CD4-positive, alpha-beta memory T cell (primary cell): Measurements from ENCODE around the gene EEPD1. TPM values are rescaled to one million over a fixed set of nuclear protein-coding genes. Genes with fewer than 3 reads are reported as not detected.
"Not testable (repeated sequence)": the region's sequence is repeated elsewhere in the genome, so short reads cannot be mapped to it uniquely, and the experiment has no call there.

Experiments
- CTCF ChIA-PET: fragments of 350-600 bp; sonication (Branson Sonifier 250); formaldehyde crosslinking; loops from one replicate; lab custom pipeline; 2021; ENCODE audit warnings: inconsistent platforms; ENCODE audit not compliant: partially characterized antibody; lab: Charles Lee
- POLR2A ChIA-PET: fragments of 350-600 bp; sonication (Branson Sonifier 250); formaldehyde crosslinking; loops from one replicate; lab custom pipeline; 2021; ENCODE audit not compliant: partially characterized antibody; lab: Charles Lee
- DNase-seq, 5 donors: peaks; one replicate each; pipeline versions ENCODE4 v3.0.0 to v3.0.0-alpha.2; 2020 to 2022; ENCODE audit warnings: mixed read lengths in 1 of 5
- H3K27ac ChIP-seq: one replicate; pipeline ENCODE4 v1.7.0; 2013; ENCODE audit warnings: low read depth, low read length
- H3K27me3 ChIP-seq: 2 replicates; pipeline ENCODE4 v1.7.0; 2013; ENCODE audit warnings: mild to moderate bottlenecking, low read length, moderate library complexity; ENCODE audit not compliant: insufficient read depth
- H3K36me3 ChIP-seq: 2 replicates; pipeline ENCODE4 v1.7.0; 2013; ENCODE audit warnings: mild to moderate bottlenecking, low read length, moderate library complexity; ENCODE audit not compliant: insufficient read depth
- H3K4me1 ChIP-seq: 2 replicates; pipeline ENCODE4 v1.7.0; 2013; ENCODE audit warnings: mild to moderate bottlenecking, low read length, moderate library complexity; ENCODE audit not compliant: insufficient read depth
- H3K4me3 ChIP-seq, 2 donors: one replicate each; pipeline ENCODE4 v1.7.0; 2013; ENCODE audit warnings: low read length in 2 of 2, mild to moderate bottlenecking in 1 of 2
- H3K9me3 ChIP-seq, 2 donors: one replicate each; pipeline ENCODE4 v1.7.0; 2013; ENCODE audit warnings: low read length in 2 of 2, control low read depth in 1 of 2; ENCODE audit not compliant: control insufficient read depth in 1 of 2
- H3K27ac Mint-ChIP-seq, 7 donors: one replicate each; pipeline ENCODE4 v1.8.0; 2020 to 2021; ENCODE audit warnings: mixed read lengths in 7 of 7, mild to moderate bottlenecking in 6 of 7, inconsistent platforms in 3 of 7, moderate library complexity in 3 of 7
- H3K27me3 Mint-ChIP-seq, 2 donors: one replicate each; pipeline ENCODE4 v1.8.0; 2020 to 2021; ENCODE audit warnings: mixed read lengths in 2 of 2
- H3K36me3 Mint-ChIP-seq, 2 donors: one replicate each; pipeline ENCODE4 v1.8.0; 2020 to 2021; ENCODE audit warnings: mixed read lengths in 2 of 2, inconsistent platforms in 1 of 2, mild to moderate bottlenecking in 1 of 2
- H3K4me1 Mint-ChIP-seq, 4 donors: one replicate each; pipeline ENCODE4 v1.8.0; 2020 to 2021; ENCODE audit warnings: mixed read lengths in 4 of 4, mild to moderate bottlenecking in 1 of 4
- H3K4me3 Mint-ChIP-seq, 8 donors: one replicate each; pipeline ENCODE4 v1.8.0; 2020 to 2021; ENCODE audit warnings: mixed read lengths in 8 of 8, mild to moderate bottlenecking in 7 of 8, moderate library complexity in 6 of 8, inconsistent platforms in 3 of 8
- H3K9me3 Mint-ChIP-seq, 8 donors: one replicate each; pipeline ENCODE4 v1.8.0; 2020 to 2021; ENCODE audit warnings: mixed read lengths in 8 of 8, mild to moderate bottlenecking in 5 of 8, inconsistent platforms in 3 of 8, moderate library complexity in 1 of 8
- intact Hi-C: fragments of 100-400 bp; cut with micrococcal nuclease; formaldehyde crosslinking; loops from one replicate; pipeline ENCODE4 v1.15.1; 2023
- polyA plus RNA-seq, 2 donors: library from polyadenylated mRNA; unstranded; fragments of 300-500 nt; fragmentation: Illumina TruSeq; gene quantifications; one replicate each; pipeline ENCODE4 v1.2.3, GENCODE V29; 2021
- total RNA-seq, 2 experiments: library from RNA; stranded (reverse); gene quantifications; one replicate each; pipeline ENCODE4 v1.2.3, GENCODE V29; 2021

The EEPD1 gene
- total and polyA plus RNA-seq, 4 experiments from 2014 or later: 6.3 to 63.0 (median 25.2) TPM

- H3K27me3 ChIP-seq: no peaks in the 10 kb centered on the region
- intact Hi-C loops: no loop called here
- Mint-ChIP-seq H3K9me3 (peaks cover 2 to 32% (median 18%) of the 10 kb centered on the region in 8 donors), H3K36me3 (peaks cover 5 to 8% of the 10 kb centered on the region in 2 donors), H3K27ac (peak overlapping the region in 1 of 7 donors; percentile 32), H3K27me3 (no peaks in the 10 kb centered on the region), H3K4me3 (peak overlapping the region in 1 of 8 donors; percentile 2), H3K4me1 (peaks cover 39 to 58% (median 46%) of the 10 kb centered on the region in 4 donors)
- no peaks in the 10 kb centered on the region for H3K9me3 ChIP-seq
- H3K36me3 ChIP-seq: no peaks in the 10 kb centered on the region
- H3K27ac ChIP-seq: no peak overlapping the region
- H3K4me3 ChIP-seq: no peak overlapping the region
- H3K4me1 ChIP-seq: peaks cover 51% of the 10 kb centered on the region
- DNase-seq: no peak
- ChIA-PET POLR2A (interaction anchor here (1.3 kb wide), 1 partner anchor 168 kb away, joined by 3 read pairs; no protein-coding TSS in a partner anchor), CTCF (interaction anchor here (1.7 kb wide), 1 partner anchor 169 kb away, joined by 5 read pairs; no protein-coding TSS in a partner anchor)
Measured at GRCh38 chr7:36119005-36119706, 33.9 kb upstream of the EEPD1 start.

DNA sequence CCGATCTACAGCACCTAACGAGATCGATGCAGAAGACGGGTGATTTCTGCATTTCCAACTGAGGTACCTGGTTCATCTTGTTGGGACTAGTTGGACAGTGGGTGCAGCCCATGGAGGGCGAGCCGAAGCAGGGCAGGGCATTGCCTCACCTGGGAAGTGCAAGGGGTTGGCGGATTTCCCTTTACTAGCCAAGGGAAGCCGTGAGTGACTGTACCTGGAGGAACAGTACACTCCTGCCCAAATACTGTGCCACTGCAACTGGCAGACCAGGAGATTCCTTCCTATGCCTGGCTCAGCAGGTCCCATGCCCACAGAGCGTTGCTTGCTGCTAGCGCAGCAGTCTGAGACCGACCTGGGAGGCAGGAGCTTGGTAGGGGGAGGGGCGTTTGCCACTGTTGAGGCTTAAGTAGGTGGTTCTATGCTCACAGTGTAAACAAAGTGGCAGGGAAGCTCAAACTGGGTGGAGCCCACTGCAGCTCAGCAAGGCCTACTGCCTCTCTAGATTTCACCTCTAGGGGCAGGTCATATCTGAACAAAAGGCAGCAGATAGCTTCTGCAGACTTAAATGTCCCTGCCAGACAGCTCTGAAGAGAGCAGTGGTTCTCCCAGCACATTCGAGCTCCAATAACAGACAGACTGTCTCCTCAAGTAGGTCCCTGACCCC is 32.9 kb upstream of the EEPD1 start:
- not testable (repeated sequence) for H3K36me3 Mint-ChIP-seq
- POLR2A ChIA-PET: interaction anchor here (0.6 to 1.3 kb wide), 2 partner anchors 166 to 167 kb away, joined by 3 read pairs; no protein-coding TSS in a partner anchor

GRCh38 chr7:36125630-36126029 is 27.4 kb upstream of the EEPD1 start:
- H3K9me3 ChIP-seq, H3K27me3 Mint-ChIP-seq, POLR2A ChIA-PET, H3K36me3 Mint-ChIP-seq, H3K4me1 ChIP-seq, H3K27ac ChIP-seq, intact Hi-C loops, H3K4me3 ChIP-seq, H3K27ac Mint-ChIP-seq, DNase-seq, H3K27me3 ChIP-seq, H3K4me3 Mint-ChIP-seq, H3K36me3 ChIP-seq: not testable (repeated sequence)
- CTCF ChIA-PET: interaction anchor here (0.9 to 1.1 kb wide), 2 partner anchors 9 to 194 kb away, joined by 3 to 4 read pairs; no protein-coding TSS in a partner anchor
- Mint-ChIP-seq H3K4me1 (peaks cover 7 to 15% (median 10%) of the 10 kb centered on the region in 4 donors), H3K9me3 (peaks cover 2 to 28% (median 18%) of the 10 kb centered on the region in 8 donors)

More for the DNA sequence above, 32.9 kb upstream of the EEPD1 start:
- H3K9me3 ChIP-seq, H3K27me3 Mint-ChIP-seq, intact Hi-C loops, H3K36me3 ChIP-seq, H3K27ac ChIP-seq, H3K4me3 ChIP-seq, H3K27me3 ChIP-seq: not testable (repeated sequence)
- DNase-seq: peak in 4 of 5 donors; percentile 25 to 54 (median 30)
- peak overlapping the region in 1 of 7 donors; percentile 48 for H3K27ac Mint-ChIP-seq
- H3K4me3 Mint-ChIP-seq: peak overlapping the region in 2 of 8 donors; percentile 14 to 58
- CTCF ChIA-PET: interaction anchor here (0.6 to 2.8 kb wide), 8 partner anchors 9 to 199 kb away, joined by 3 to 11 read pairs (median 4); no protein-coding TSS in a partner anchor
- H3K4me1 Mint-ChIP-seq: peaks cover 35 to 53% (median 43%) of the 10 kb centered on the region in 4 donors
- peaks cover 2 to 32% (median 20%) of the 10 kb centered on the region in 8 donors for H3K9me3 Mint-ChIP-seq
- H3K4me1 ChIP-seq: peaks cover 45% of the 10 kb centered on the region

DNA sequence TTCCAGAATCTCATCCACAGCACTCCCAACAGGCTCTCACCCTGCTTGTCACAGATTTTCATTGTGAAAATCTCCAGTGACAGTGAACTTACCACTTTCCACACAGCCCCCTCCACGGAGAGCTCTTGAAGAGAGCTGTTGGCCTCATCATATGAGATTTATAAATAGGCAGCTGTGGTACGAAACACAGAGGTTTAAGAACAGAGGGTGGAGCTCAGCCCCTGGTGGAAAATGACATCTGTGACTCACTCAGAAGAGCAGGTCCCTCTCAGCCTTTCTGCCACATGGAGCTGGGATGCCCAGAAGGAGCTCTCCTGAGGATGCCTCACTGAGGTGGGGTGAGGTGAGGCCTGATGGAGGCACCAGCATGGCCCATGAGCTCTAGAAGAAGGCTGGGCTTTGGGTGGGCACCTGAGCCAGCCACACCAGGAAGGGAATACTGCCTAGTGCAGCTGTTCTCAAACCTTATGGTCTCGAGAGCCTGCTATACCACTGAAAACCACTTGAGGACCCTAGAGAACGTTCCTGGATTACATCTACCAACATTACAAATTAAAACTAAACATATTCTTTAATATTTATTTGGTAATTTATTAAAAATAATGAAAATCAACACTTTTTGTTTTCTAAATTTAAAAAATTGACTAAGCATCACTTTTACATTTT is 25.8 kb upstream of the EEPD1 start:
- Histone ChIP-seq H3K4me3 (no peak overlapping the region), H3K27ac (no peak overlapping the region), H3K27me3 (no peaks in the 10 kb centered on the region), H3K9me3 (no peaks in the 10 kb centered on the region), H3K36me3 (no peaks in the 10 kb centered on the region), H3K4me1 (peaks cover 5% of the 10 kb centered on the region)
- Mint-ChIP-seq H3K4me1 (peaks cover 5 to 10% (median 6%) of the 10 kb centered on the region in 4 donors), H3K9me3 (peaks cover 0 to 13% (median 8%) of the 10 kb centered on the region in 8 donors), H3K4me3 (no peak overlapping the region), H3K27ac (no peak overlapping the region), H3K27me3 (no peaks in the 10 kb centered on the region), H3K36me3 (peaks cover 2 to 5% of the 10 kb centered on the region in 2 donors)
- ChIA-PET CTCF (interaction anchor here (0.7 to 1.7 kb wide), 5 partner anchors 10 to 166 kb away, joined by 3 to 10 read pairs (median 4); no protein-coding TSS in a partner anchor), POLR2A (interaction anchor here (1.2 kb wide), 1 partner anchor 12 kb away, joined by 4 read pairs; no protein-coding TSS in a partner anchor)
- no peak for DNase-seq
- intact Hi-C loops: no loop called here

DNA sequence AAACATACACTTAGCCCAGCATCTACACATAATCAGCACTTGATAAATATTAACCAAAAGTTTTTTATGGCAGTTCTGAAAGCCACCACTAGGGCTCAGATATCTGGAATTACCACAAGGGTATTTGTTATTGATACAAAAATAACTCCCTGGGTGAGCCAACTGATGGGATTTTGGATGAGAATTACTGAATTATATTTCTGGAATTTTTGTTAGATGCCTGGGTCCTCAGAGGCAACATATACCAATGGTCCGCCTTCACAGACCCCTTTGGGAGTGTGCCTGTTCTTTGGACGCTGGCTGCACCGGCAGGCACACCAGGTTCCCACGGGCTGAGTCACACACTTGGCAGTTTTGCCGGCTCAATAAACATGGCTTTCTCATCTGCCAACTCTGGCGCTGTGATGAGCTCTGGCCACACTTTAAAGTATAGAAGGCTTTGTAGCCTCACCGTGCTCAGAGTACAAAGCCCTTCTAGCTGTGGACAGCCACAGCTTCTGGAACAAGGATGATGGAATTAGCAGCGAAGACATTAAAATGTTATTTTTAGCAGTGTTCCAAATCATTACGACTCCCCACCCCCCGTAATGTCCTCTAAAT is 24.5 kb upstream of the EEPD1 start:
- no peaks in the 10 kb centered on the region for H3K27me3 Mint-ChIP-seq
- Histone ChIP-seq H3K27ac (no peak overlapping the region), H3K4me1 (peaks cover 5% of the 10 kb centered on the region), H3K27me3 (no peaks in the 10 kb centered on the region), H3K36me3 (no peaks in the 10 kb centered on the region), H3K4me3 (no peak overlapping the region), H3K9me3 (no peaks in the 10 kb centered on the region)
- no peak for DNase-seq
- H3K9me3 Mint-ChIP-seq: peaks cover 0 to 5% (median 3%) of the 10 kb centered on the region in 8 donors
- H3K4me3 Mint-ChIP-seq: no peak overlapping the region
- peak overlapping the region in 1 of 7 donors; percentile 11 for H3K27ac Mint-ChIP-seq
- H3K4me1 Mint-ChIP-seq: peaks cover 5 to 10% (median 6%) of the 10 kb centered on the region in 4 donors
- no peaks in the 10 kb centered on the region for H3K36me3 Mint-ChIP-seq
- ChIA-PET POLR2A (no interaction called here), CTCF (interaction anchor here (1.2 kb wide), 2 partner anchors 8 to 161 kb away, joined by 3 to 6 read pairs; no protein-coding TSS in a partner anchor)
- intact Hi-C loops: no loop called here

DNA sequence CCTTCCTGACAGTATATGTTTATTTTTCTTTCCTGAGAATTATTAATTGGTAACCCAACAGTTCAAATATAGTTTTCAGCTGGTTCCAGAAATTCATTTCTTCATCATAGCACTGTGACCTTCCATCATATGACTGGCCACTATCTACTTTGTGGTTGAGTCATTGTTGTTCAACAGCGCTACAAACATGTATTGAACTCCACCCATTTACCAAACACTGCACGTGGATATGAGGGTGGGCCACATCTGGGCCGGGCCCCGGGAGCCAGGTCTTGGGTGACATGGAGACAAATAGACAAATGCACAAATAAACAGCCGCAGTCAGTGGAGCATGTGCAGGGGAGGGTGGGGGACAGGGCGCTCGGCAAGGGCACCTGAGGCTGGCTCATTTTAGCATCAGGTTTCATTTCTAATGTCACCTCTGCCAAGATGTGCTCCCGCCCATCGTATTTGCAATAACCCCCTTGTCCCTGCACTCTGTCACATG is 24.0 kb upstream of the EEPD1 start:
- CTCF ChIA-PET: interaction anchor here (1.2 kb wide), 2 partner anchors 9 to 160 kb away, joined by 3 to 6 read pairs; no protein-coding TSS in a partner anchor

More for the DNA sequence above, 24.0 kb upstream of the EEPD1 start:
- no peaks in the 10 kb centered on the region for H3K36me3 ChIP-seq
- POLR2A ChIA-PET: no interaction called here
- Mint-ChIP-seq H3K4me3 (no peak overlapping the region), H3K27me3 (no peaks in the 10 kb centered on the region), H3K4me1 (peaks cover 5 to 10% (median 6%) of the 10 kb centered on the region in 4 donors), H3K27ac (no peak overlapping the region), H3K9me3 (peaks cover 0 to 5% (median 0%) of the 10 kb centered on the region in 8 donors), H3K36me3 (no peaks in the 10 kb centered on the region)
- intact Hi-C loops: no loop called here
- no peak overlapping the region for H3K4me3 ChIP-seq
- H3K4me1 ChIP-seq: peaks cover 5% of the 10 kb centered on the region
- no peak overlapping the region for H3K27ac ChIP-seq
- no peak for DNase-seq
- no peaks in the 10 kb centered on the region for H3K27me3 ChIP-seq
- H3K9me3 ChIP-seq: no peaks in the 10 kb centered on the region
